HEK293 (cell line): Measurements from ENCODE around the gene MEGF8.

ENCODE experiments used
- CTCF ChIA-PET: fragments of 350-600 bp; formaldehyde crosslinking; extraction: SDS; loops from one replicate; lab custom pipeline; 2021; ENCODE audit warnings: antibody characterized with exemption; lab: Yijun Ruan, JAX
- POLR2A ChIA-PET: fragments of 300-600 bp; formaldehyde crosslinking; extraction: SDS; loops from one replicate; lab custom pipeline; 2020; ENCODE audit warnings: antibody characterized with exemption, inconsistent platforms; lab: Yijun Ruan, JAX
- H3K27ac ChIP-seq: fragments of 200-500 bp; sonication (Bioruptor generic); 2 replicates; pipeline ENCODE4 v1.5.1; 2014; ENCODE audit warnings: low read depth, low read length, control low read depth, inconsistent platforms; ENCODE audit errors: extremely low read depth
- H3K36me3 ChIP-seq, 2 experiments: fragments of 200-500 bp in 1 of 2; sonication (Bioruptor generic) in 1 of 2; 1 replicate in 1 of 2; 2 replicates in 1 of 2; pipeline ENCODE4 v1.5.1; 2014 to 2017; ENCODE audit warnings: inconsistent platforms in 2 of 2, low read length in 2 of 2; ENCODE audit not compliant: control insufficient read depth in 2 of 2, insufficient read depth in 1 of 2
- H3K4me1 ChIP-seq: fragments of 200-500 bp; sonication (Bioruptor generic); 2 replicates; pipeline ENCODE4 v1.5.1; 2014; ENCODE audit warnings: mild to moderate bottlenecking, low read length, inconsistent platforms; ENCODE audit not compliant: control insufficient read depth, insufficient read depth
- H3K4me3 ChIP-seq: 2 replicates; pipeline ENCODE4 v1.5.1; 2011; ENCODE audit warnings: low read depth, mild to moderate bottlenecking, control low read depth, low read length, moderate library complexity
- H3K9me3 ChIP-seq: fragments of 200-500 bp; sonication (Bioruptor generic); 2 replicates; pipeline ENCODE4 v1.5.1; 2014; ENCODE audit warnings: low read depth, low read length, inconsistent platforms; ENCODE audit not compliant: control insufficient read depth, insufficient read depth
- BCL11A ChIP-seq: fragments of 450-650 bp; formaldehyde crosslinking; IDR thresholded peaks from 2 replicates; pipeline ENCODE4 v1.5.1; 2016; ENCODE audit warnings: low read depth, missing biosample characterization, missing genetic modification characterization
- BCL11B ChIP-seq: fragments of 450-650 bp; formaldehyde crosslinking; IDR thresholded peaks from 2 replicates; pipeline ENCODE4 v1.5.1; 2016; ENCODE audit warnings: low read depth, missing biosample characterization, missing genetic modification characterization
- GLIS1 ChIP-seq: fragments of 450-650 bp; formaldehyde crosslinking; IDR thresholded peaks from 2 replicates; pipeline ENCODE4 v1.5.1; 2016; ENCODE audit warnings: missing biosample characterization, missing genetic modification characterization
- IKZF3 ChIP-seq: fragments of 450-650 bp; IDR thresholded peaks from 2 replicates; pipeline ENCODE4 v1.5.0; 2018; ENCODE audit warnings: missing biosample characterization, mild to moderate bottlenecking, missing genetic modification characterization, moderate library complexity
- SP3 ChIP-seq: fragments of 450-650 bp; formaldehyde crosslinking; IDR thresholded peaks from 2 replicates; pipeline ENCODE4 v1.5.1; 2016; ENCODE audit warnings: missing biosample characterization, missing genetic modification characterization
- TCF7L2 ChIP-seq: IDR thresholded peaks from 2 replicates; pipeline ENCODE4 v1.6.1; 2011; ENCODE audit warnings: low read depth, mild to moderate bottlenecking, inconsistent platforms, low read length, moderate library complexity, borderline replicate concordance
- ZIC2 ChIP-seq: fragments of 450-650 bp; formaldehyde crosslinking; IDR thresholded peaks from 2 replicates; pipeline ENCODE4 v1.5.1; 2016; ENCODE audit warnings: missing biosample characterization, missing genetic modification characterization
- ZNF10 ChIP-seq: fragments of 450-650 bp; formaldehyde crosslinking; IDR thresholded peaks from 2 replicates; pipeline ENCODE4 v1.5.1; 2017; ENCODE audit warnings: missing biosample characterization, missing genetic modification characterization
- ZNF114 ChIP-seq: fragments of 450-650 bp; formaldehyde crosslinking; IDR thresholded peaks from 2 replicates; pipeline ENCODE4 v1.5.0; 2017; ENCODE audit warnings: missing biosample characterization, missing genetic modification characterization
- ZNF133 ChIP-seq: fragments of 450-650 bp; formaldehyde crosslinking; IDR thresholded peaks from 2 replicates; pipeline ENCODE4 v1.5.1; 2016; ENCODE audit warnings: missing biosample characterization, missing genetic modification characterization
- ZNF202 ChIP-seq: fragments of 450-650 bp; formaldehyde crosslinking; IDR thresholded peaks from 2 replicates; pipeline ENCODE4 v1.5.1; 2016; ENCODE audit warnings: missing biosample characterization, missing genetic modification characterization, borderline replicate concordance
- ZNF214 ChIP-seq: fragments of 450-650 bp; formaldehyde crosslinking; IDR thresholded peaks from 2 replicates; pipeline ENCODE4 v1.5.1; 2017; ENCODE audit warnings: missing biosample characterization, mild to moderate bottlenecking, missing genetic modification characterization, borderline replicate concordance
- ZNF23 ChIP-seq: fragments of 450-650 bp; formaldehyde crosslinking; IDR thresholded peaks from 2 replicates; pipeline ENCODE4 v1.5.1; 2016; ENCODE audit warnings: missing biosample characterization, missing genetic modification characterization, borderline replicate concordance
- ZNF416 ChIP-seq: fragments of 450-650 bp; formaldehyde crosslinking; IDR thresholded peaks from 2 replicates; pipeline ENCODE4 v1.5.1; 2016; ENCODE audit warnings: missing biosample characterization, missing genetic modification characterization
- ZNF610 ChIP-seq: fragments of 450-650 bp; formaldehyde crosslinking; IDR thresholded peaks from 2 replicates; pipeline ENCODE4 v1.5.1; 2016; ENCODE audit warnings: missing biosample characterization, missing genetic modification characterization, borderline replicate concordance
- ZNF658 ChIP-seq: fragments of 450-650 bp; formaldehyde crosslinking; IDR thresholded peaks from 2 replicates; pipeline ENCODE4; 2016; ENCODE audit warnings: missing biosample characterization, missing genetic modification characterization
- ZNF660 ChIP-seq: fragments of 450-650 bp; IDR thresholded peaks from 2 replicates; pipeline ENCODE4 v1.5.1; 2018; ENCODE audit warnings: missing biosample characterization, mild to moderate bottlenecking, missing genetic modification characterization
- ZNF76 ChIP-seq: fragments of 450-650 bp; formaldehyde crosslinking; IDR thresholded peaks from 2 replicates; pipeline ENCODE4; 2016; ENCODE audit warnings: low read depth, missing biosample characterization, missing genetic modification characterization, borderline replicate concordance
- TF ChIP-seq, protein P1 (sequence below): IDR thresholded peaks from 2 replicates; pipeline ENCODE4 v1.6.1; 2011; ENCODE audit warnings: mild to moderate bottlenecking, low read depth, low read length, borderline replicate concordance
- TF ChIP-seq, protein P2 (sequence below): fragments of 450-650 bp; formaldehyde crosslinking; IDR thresholded peaks from 2 replicates; pipeline ENCODE4 v1.5.1; 2016; ENCODE audit warnings: missing biosample characterization, missing genetic modification characterization
- TF ChIP-seq, protein P3 (sequence below): fragments of 450-650 bp; formaldehyde crosslinking; IDR thresholded peaks from 2 replicates; pipeline ENCODE4 v1.5.1; 2017; ENCODE audit warnings: missing biosample characterization, missing genetic modification characterization
- TF ChIP-seq, protein P4 (sequence below): fragments of 450-650 bp; formaldehyde crosslinking; IDR thresholded peaks from 2 replicates; pipeline ENCODE4 v1.5.1; 2017; ENCODE audit warnings: missing biosample characterization, missing genetic modification characterization

The MEGF8 gene

DNA sequence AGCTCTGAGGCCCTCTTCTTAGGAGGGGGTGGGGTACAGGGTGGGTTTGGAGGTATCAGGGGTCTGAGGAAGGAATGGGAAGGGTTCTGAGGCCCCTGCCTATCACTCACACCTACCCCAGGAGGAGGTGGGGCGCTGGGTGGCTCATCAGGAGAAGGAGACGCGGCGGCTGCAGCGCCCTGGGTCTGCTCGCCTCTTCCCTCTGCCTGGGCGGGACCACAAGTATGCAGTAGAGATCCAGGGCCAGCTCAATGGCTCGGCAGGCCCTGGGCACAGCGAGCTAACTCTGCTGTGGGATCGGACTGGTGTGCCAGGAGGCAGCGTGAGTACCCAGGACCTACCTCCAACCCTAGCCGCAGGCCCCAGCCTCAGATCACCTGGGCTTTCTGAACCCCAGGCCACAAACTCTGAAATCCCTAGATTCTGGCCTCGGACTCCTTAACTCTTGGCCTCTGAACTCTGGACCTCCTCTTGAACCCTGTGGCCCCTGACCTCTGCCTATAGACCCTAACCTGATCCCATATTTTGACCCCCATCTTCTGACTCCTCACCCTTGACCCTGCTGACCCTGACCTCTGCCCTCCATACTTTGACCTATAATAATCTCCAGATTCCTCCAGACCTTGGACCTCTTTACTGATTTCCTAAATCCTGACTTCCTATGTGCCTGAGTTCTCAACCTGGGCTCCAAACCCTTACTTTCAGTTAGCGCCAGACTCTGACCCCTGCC lies 24.1 kb downstream of the MEGF8 start:
- no peaks in the 10 kb centered on the region for H3K4me1 ChIP-seq
- H3K36me3 ChIP-seq = peaks cover 56 to 58% of the 10 kb centered on the region in 2 experiments
- CTCF ChIA-PET = interaction anchor here (0.8 kb wide), 1 partner anchor 180 kb away, joined by 3 read pairs; no protein-coding TSS in a partner anchor
- 0 out of 2 replicates have a peak overlapping the region, but pooled peaks have one; percentile 16 for H3K27ac ChIP-seq
- no peak overlapping the region for H3K4me3 ChIP-seq
- TF ChIP-seq, protein P1, sequence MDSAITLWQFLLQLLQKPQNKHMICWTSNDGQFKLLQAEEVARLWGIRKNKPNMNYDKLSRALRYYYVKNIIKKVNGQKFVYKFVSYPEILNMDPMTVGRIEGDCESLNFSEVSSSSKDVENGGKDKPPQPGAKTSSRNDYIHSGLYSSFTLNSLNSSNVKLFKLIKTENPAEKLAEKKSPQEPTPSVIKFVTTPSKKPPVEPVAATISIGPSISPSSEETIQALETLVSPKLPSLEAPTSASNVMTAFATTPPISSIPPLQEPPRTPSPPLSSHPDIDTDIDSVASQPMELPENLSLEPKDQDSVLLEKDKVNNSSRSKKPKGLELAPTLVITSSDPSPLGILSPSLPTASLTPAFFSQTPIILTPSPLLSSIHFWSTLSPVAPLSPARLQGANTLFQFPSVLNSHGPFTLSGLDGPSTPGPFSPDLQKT = no peak
- peak; percentile 80 for TF ChIP-seq ZNF10 (tag by site-specific recombination)
- peak; percentile 98 for TF ChIP-seq BCL11A (tag by site-specific recombination)
- peak; percentile 99 for TF ChIP-seq BCL11B (tag by site-specific recombination)
- H3K9me3 ChIP-seq = no peaks in the 10 kb centered on the region
- POLR2A ChIA-PET = interaction anchor here (0.6 kb wide), 1 partner anchor 30 kb away, joined by 4 read pairs; no protein-coding TSS in a partner anchor

DNA sequence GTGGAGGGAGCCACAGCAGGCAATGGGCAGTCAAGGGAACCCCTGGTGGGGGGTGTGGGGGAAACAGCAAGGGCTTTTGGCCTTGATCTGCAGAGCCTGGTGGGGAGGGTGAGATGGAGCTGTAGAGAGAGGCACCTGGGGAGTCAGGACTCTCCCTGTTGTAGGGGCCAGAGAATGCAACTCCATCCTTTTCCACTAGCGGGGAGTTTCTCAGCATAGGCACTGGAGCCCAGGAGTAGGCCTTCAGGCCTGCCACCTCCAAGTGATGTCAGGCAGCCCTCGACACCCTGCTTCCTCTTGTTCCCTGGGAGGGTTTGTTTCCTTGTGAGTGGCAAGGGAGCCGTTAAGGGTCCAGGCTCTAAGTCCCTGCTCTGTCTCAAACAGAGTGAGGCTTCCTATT lies 25.0 kb downstream of the MEGF8 start:
- Histone ChIP-seq H3K27ac (0 out of 2 replicates have a peak overlapping the region, but pooled peaks have one; percentile 16), H3K36me3 (peaks cover 56 to 58% of the 10 kb centered on the region in 2 experiments), H3K9me3 (no peaks in the 10 kb centered on the region), H3K4me3 (no peak overlapping the region), H3K4me1 (no peaks in the 10 kb centered on the region)
- CTCF ChIA-PET = interaction anchor here (1.2 kb wide), 1 partner anchor 54 kb away, joined by 3 read pairs; no protein-coding TSS in a partner anchor
- TF ChIP-seq GLIS1 (tag by site-specific recombination) (peak; percentile 16; the same call in 1 of the 2 replicates), ZIC2 (peak; percentile 58), ZNF658 (tag by site-specific recombination) (no peak)
- POLR2A ChIA-PET = interaction anchor here (0.6 kb wide), 1 partner anchor 15 kb away, joined by 3 read pairs; no protein-coding TSS in a partner anchor

DNA sequence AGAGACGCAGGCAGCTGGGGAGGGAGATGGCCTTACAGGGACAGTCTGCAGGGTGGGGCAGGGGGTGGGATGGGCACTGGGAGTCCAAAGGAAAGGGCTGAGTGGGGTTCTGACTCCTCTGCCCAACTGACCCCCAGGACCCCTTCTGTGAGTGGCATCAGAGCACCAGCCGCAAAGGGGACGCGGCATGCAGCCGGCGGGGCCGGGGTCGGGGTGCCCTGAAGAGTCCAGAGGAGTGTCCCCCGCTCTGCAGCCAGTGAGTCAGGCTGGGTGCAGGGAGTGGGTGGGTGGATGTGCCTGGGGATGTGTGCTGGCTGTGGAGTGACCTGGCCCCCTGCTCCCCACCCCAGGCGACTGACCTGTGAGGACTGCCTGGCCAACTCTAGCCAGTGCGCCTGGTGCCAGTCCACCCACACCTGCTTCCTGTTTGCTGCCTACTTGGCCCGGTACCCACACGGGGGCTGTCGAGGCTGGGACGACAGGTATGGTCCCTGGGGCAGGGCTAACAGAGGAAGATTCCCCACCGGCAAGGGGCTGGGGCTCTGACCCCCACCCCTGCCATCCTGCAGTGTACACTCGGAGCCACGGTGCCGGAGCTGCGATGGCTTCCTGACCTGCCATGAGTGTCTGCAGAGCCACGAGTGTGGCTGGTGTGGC lies 25.8 kb downstream of the MEGF8 start:
- Histone ChIP-seq H3K4me1 (no peaks in the 10 kb centered on the region), H3K27ac (0 out of 2 replicates have a peak overlapping the region, but pooled peaks have one; percentile 4), H3K9me3 (no peaks in the 10 kb centered on the region), H3K4me3 (no peak overlapping the region), H3K36me3 (peaks cover 48 to 62% of the 10 kb centered on the region in 2 experiments)
- ChIA-PET POLR2A (interaction anchor here (0.6 kb wide), 1 partner anchor 15 kb away, joined by 3 read pairs; no protein-coding TSS in a partner anchor), CTCF (interaction anchor here (1.2 kb wide), 1 partner anchor 55 kb away, joined by 3 read pairs; no protein-coding TSS in a partner anchor)
- TF ChIP-seq, protein P2, sequence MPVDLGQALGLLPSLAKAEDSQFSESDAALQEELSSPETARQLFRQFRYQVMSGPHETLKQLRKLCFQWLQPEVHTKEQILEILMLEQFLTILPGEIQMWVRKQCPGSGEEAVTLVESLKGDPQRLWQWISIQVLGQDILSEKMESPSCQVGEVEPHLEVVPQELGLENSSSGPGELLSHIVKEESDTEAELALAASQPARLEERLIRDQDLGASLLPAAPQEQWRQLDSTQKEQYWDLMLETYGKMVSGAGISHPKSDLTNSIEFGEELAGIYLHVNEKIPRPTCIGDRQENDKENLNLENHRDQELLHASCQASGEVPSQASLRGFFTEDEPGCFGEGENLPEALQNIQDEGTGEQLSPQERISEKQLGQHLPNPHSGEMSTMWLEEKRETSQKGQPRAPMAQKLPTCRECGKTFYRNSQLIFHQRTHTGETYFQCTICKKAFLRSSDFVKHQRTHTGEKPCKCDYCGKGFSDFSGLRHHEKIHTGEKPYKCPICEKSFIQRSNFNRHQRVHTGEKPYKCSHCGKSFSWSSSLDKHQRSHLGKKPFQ = no peak
- TF ChIP-seq ZNF23 (tag by site-specific recombination) = no peak
- TF ChIP-seq, protein P3, sequence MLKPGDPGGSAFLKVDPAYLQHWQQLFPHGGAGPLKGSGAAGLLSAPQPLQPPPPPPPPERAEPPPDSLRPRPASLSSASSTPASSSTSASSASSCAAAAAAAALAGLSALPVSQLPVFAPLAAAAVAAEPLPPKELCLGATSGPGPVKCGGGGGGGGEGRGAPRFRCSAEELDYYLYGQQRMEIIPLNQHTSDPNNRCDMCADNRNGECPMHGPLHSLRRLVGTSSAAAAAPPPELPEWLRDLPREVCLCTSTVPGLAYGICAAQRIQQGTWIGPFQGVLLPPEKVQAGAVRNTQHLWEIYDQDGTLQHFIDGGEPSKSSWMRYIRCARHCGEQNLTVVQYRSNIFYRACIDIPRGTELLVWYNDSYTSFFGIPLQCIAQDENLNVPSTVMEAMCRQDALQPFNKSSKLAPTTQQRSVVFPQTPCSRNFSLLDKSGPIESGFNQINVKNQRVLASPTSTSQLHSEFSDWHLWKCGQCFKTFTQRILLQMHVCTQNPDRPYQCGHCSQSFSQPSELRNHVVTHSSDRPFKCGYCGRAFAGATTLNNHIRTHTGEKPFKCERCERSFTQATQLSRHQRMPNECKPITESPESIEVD (tag by site-specific recombination) = no peak
- TF ChIP-seq ZNF114 (tag by site-specific recombination) = no peak
- TF ChIP-seq, protein P4, sequence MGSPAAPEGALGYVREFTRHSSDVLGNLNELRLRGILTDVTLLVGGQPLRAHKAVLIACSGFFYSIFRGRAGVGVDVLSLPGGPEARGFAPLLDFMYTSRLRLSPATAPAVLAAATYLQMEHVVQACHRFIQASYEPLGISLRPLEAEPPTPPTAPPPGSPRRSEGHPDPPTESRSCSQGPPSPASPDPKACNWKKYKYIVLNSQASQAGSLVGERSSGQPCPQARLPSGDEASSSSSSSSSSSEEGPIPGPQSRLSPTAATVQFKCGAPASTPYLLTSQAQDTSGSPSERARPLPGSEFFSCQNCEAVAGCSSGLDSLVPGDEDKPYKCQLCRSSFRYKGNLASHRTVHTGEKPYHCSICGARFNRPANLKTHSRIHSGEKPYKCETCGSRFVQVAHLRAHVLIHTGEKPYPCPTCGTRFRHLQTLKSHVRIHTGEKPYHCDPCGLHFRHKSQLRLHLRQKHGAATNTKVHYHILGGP = no peak
- TF ChIP-seq ZNF76 (tag by site-specific recombination) = no peak
- TF ChIP-seq ZNF416 (tag by site-specific recombination) = no peak
- TF ChIP-seq TCF7L2 = no peak
- no peak for TF ChIP-seq SP3 (tag by site-specific recombination)
- no peak for TF ChIP-seq ZNF660 (tag by site-specific recombination)
- TF ChIP-seq IKZF3 (tag by site-specific recombination) = no peak
- no peak for TF ChIP-seq ZNF610 (tag by site-specific recombination)
- no peak for TF ChIP-seq ZNF214 (tag by site-specific recombination)
- TF ChIP-seq ZNF202 (tag by site-specific recombination) = no peak
- no peak for TF ChIP-seq ZNF133 (tag by site-specific recombination)
